DOHH2 (cell line): Measurements from ENCODE around the gene TBK1.

Source experiments
- CTCF ChIP-seq: fragments of 200-600 bp; sonication (generic); IDR thresholded peaks from one replicate; pipeline ENCODE4 v1.5.1; 2014; ENCODE audit warnings: antibody characterized with exemption, mild to moderate bottlenecking, low read depth, low read length; ENCODE audit not compliant: poor library complexity, severe bottlenecking
- EZH2phosphoT487 ChIP-seq: fragments of 200-600 bp; sonication (generic); IDR thresholded peaks from 2 replicates; pipeline ENCODE4 v1.6.1; 2017; ENCODE audit warnings: borderline replicate concordance, mild to moderate bottlenecking, antibody characterized with exemption, low read length, moderate library complexity, mixed read lengths

DNA sequence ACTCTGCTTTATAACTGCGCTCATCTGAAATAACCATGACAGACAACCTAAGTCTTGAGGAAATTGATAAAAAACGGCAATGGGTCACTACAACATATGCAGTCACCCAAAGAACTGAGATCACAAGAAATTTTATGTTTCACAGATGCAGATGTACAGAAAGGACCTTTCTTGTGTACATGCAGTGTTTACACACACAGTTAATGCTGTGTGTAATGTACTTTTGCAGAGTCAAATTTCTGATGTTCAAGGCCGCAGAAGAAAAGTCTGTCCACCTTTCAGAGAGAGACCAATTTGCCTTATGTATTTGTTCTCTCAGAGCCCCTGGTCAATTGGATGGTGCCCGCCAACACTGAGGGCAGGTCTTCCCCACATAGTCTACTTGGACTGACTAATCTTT is 23.0 kb upstream of the TBK1 start:
- no peak for TF ChIP-seq CTCF
- TF ChIP-seq EZH2phosphoT487: no peak
